SIG-M5 treated with dmso at 0.1 percent for 504 hours (cell line): ENCODE measurements around the gene LY6G5B.

Experiments used
- DNase-seq: peaks from one replicate; lab custom pipeline; 2025; ENCODE audit not compliant: unreplicated experiment; lab: John Stamatoyannopoulos, UW

LY6G5B gene

DNA sequence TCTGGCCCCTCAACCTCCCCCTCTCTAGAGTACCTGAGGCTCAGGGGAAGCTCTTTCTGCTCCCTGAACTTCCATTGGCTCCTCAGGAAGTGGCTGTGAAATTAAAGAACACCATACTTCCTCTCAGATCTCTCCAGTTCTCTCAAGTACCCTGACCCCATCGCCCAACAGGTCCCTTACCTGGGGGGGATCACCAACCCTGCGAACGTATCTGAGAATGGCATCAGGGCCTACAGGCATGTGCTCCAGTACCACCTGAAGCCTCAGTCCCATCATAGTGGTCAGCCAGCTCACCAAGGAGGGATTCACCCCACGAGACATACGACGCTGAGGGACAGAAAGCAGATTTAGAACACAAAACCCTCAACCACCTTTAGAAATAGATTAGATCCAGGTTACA lies 29.2 kb upstream of the LY6G5B start:
- no peak for DNase-seq

DNA sequence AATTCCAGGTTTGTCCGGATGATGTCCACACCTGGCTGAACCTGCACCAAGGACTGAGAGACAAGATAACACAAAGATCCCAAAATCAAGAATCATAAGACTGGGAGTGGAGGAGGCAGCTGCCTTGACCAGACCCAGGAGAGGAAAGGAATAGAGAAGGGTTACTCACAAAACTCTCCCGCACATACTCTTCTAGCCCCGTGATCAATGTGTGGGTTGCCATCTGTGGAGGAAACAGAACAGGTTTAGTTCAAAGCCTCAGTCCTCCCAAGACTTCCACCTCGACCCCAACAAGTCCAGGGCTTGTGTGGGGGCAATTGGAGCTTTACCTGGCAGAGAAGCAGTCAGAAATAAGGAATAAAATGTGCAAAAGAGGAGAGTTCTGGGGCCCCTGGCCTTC lies 28.4 kb upstream of the LY6G5B start:
- DNase-seq = no peak

DNA sequence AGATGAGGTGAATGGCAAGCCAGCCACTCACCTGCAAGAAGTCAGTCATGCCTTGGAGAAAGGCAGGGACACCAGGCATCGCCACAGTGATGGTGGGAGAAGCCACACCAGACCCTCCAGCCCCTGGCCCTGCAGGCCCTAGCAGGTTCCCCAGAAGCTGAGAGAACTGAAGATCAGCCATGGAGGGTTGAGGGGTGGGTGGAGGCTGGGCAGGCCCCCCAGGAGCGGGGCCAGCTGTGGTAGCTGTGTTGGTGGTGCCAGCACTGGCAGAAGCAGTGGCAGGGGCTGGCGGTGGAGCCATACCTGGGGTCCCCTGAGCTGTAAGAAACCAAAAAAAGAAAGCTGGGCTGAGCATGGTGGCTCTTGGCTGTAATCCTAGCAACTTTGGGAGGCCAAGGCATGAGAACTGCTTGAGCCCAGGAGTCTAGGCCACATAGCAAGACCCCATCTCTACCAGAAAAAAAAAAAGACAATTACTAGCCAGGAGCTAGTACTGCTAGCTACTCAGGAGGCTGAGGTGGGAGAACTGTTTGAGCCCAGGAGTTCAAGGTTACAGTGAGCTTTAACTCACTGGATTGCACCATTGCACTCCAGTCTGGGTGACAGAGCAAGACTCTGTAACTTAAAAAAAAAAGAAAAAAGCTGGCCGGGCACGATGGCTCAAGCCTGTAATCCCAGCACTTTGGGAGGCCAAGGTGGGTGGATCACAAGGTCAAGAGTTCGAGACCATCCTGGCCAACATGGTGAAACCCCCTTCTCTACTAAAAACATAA lies 26.8 kb upstream of the LY6G5B start:
- no peak for DNase-seq

GRCh38 chr6:31643818-31644454 lies 25.8 kb upstream of the LY6G5B start:
- DNase-seq = no peak

GRCh38 chr6:31645325-31645724 lies 24.5 kb upstream of the LY6G5B start:
- DNase-seq = no peak

DNA sequence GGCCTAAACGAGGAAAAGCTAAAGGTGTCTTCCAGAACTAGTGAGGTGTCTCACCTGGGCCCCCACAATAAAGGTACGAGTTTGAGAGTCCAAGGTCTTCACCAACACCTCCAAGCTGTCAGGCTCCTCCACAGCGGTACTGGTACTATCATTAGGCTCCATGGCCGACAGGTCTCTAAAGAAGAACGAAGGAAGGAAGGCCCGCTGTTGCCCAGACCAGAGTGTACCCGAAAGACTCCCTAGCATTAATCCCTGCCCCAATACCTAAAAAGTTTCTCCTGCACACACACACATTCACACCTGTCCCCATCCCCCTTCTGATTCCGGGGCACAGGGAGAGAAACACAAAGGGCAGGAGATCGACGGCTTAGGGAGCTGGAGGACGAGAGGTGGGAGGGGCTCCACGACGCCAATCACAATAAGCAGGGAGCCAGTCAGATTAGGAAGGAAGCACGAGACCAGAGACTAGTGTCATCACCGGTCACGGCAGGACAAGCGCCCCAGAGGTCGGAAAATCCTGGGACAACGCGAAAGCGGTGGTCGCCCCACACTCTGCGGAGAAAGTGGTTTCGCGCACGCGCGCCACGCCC lies 18.1 kb upstream of the LY6G5B start:
- DNase-seq = peak; percentile 74

DNA sequence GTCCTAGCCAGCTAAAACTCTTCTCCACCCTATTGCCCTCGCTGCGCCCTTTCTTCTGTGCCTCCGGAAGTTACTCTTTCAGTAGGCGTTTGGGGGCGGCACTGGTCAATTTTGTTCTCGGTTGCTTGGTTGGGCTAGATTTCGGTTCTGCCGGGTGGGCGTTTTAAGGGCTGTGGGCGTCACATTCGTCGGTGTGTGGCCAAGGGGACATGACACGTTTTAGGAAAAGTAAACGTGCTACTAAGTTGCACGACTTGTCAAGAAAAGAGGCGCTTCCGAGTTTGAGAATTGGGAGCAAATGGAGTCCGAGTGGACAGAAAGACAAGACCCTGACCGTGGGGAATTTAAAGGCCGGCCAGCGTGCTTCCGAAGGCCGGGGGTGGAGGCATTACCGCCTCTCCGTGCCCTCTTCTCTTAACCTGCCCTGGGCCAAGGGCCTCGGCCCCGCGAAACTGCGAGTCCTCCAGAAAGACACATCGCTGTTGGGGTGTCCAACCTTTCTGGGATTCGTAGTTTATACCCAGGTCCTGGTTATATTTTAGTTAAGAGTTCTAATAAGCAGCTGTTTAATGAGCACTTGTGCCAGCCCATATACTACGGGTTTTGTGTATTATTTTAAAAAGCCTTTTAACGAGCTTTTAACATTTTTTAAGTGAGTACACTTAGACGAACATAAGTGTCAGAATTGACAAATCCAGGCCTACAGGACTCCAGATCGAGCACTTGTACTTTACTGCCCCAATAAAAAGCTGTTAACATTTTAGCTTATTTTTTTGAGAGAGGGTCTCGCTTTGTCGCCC lies 16.7 kb upstream of the LY6G5B start:
- peak; percentile 94 for DNase-seq

GRCh38 chr6:31654574-31655348 lies 15.0 kb upstream of the LY6G5B start:
- no peak for DNase-seq

- DNase-seq = no peak
These were observed 14.2 kb upstream of the LY6G5B start, which contains the start of gene APOM for GRCh38 chr6:31655349-31656237. APOM (plus strand) TSS chr6:31655894; CDS start chr6:31655967, 73 bp downstream.

DNA sequence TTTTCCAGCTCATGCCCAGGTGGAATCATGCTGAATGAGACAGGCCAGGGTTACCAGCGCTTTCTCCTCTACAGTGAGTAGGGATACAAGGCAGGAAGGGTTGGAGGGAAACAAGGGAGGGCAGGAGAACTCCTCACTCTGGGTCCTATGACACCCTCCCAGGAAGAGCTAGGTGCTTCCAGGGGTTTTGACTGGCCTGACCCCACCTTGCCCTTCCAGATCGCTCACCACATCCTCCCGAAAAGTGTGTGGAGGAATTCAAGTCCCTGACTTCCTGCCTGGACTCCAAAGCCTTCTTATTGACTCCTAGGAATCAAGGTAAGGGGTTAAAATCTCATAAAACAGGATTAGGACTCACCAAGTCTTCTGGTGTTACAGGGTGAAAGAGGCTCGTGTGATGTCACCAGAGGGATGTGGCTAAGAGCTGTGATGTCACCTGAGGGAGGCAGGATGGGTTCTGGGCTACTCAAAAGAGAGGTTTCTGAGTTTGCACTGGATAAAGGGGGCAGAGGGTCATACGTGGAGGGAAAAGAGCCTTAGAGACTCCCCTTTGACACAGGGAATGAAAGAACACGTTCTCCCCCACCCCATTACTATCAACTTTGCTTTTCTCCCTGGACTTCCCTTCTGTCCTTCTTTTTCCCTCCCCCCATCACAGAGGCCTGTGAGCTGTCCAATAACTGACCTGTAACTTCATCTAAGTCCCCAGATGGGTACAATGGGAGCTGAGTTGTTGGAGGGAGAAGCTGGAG lies 12.2 kb upstream of the LY6G5B start:
- DNase-seq = no peak

- no peak for DNase-seq
These were observed 11.6 kb upstream of the LY6G5B start for GRCh38 chr6:31658158-31658688.

GRCh38 chr6:31658983-31659648 lies 10.7 kb upstream of the LY6G5B start:
- DNase-seq = no peak

GRCh38 chr6:31659649-31660380 lies 10.0 kb upstream of the LY6G5B start:
- DNase-seq = peak; percentile 42

DNA sequence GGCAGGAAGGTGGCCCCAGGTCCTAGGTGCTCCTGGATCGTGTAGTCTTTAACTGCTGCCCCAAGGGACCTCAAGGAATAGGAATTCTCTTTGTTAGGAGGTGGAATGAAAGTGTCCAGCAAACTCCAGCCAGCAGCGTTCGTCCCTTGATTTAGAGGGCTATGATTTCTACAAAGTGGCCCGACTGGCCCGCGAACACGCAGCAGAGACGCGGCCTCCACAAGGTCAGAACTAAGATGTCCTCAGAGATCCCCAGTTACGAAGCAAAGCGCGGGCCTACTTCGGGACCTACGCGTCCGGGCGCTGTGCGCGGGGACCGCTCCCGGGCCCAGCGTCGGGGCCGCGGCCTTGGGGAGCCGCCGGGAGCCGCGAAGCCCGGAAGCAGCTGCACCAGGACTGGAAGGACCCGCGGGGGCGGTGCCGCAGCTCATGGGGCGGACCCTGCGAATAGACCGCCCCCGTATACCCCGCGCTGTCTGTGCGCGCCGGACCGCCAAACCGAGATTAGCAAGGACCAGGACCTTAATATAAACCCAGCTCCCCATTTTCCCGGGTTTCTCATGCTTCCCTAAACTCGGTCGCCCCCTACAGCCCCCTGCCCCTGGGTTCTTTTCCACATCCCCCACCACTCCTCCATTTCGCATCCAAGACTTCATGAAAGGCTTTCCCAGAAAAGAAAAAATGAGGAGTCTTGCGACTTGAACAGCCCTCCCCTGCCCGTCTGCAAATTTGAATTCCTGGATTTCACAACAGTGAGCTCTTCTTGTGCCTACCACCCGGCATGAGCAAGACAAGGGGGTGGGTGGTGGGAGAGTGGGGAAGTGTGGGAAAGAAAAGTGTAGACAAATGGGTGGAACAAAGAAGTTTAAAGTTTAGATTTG lies 9.2 kb upstream of the LY6G5B start, which contains the start of gene C6orf47:
Gene C6orf47 (minus strand): TSS at position 398 of the 881 bp plus-strand sequence. CDS start 831 bp downstream, outside the sequence.
- peak; percentile 80 for DNase-seq

DNA sequence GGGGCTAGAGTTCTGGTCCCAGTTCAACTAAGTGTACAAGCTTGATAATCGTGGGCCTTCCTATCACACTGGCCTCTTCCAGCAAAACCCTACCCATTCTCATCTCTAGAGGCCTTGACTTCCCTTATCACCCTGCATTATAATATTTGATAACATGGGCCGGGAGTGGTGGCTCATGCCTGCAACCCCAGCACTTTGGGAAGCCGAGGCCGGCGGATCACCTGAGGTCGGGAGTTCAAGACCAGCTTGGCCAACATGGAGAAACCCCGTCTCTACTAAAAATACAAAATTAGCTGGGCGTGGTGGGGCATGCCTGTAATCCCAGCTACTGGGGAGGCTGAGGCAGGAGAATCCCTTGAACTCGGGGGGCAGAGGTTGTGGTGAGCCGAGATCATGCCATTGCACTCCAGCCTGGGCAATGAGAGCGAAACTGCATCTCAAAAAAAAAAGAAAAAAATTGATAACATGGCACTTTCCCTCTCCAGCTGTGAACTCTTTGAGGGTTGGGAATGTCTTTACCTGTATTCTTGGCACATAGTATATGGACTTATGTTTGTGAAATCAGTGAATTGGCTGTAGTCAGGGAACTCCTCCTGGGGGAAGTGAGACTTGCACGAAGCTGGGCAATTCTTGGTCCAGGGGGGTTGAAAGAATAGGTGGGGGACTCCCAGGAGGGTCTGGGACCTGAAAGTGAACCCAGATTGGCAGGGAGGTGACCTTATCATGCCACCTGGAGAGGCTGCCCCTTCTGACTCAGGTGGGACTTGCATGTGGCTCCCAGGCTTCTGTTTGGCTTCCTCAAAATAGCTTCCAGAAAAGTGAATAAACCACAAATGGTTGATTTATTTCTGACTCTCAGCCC lies 8.3 kb upstream of the LY6G5B start:
- no peak for DNase-seq
